MM.1S (cell line): ENCODE results near the gene GNPAT.

Experiments used
- DNase-seq: peaks from one replicate; pipeline ENCODE4 v3.0.0-alpha.2; 2015
- H2AFZ ChIP-seq: fragments of 300-600 bp; sonication (generic); 2 replicates; pipeline ENCODE4 v1.6.0; 2016; ENCODE audit warnings: antibody characterized with exemption, low read length
- H3F3A ChIP-seq: fragments of 300-600 bp; sonication (generic); 2 replicates; pipeline ENCODE4 v1.6.1; 2016; ENCODE audit warnings: mild to moderate bottlenecking, antibody characterized with exemption, low read length, moderate library complexity, mixed read lengths; ENCODE audit not compliant: insufficient read depth
- H3K27ac ChIP-seq: fragments of 300-600 bp; sonication (generic); 2 replicates; pipeline ENCODE4 v1.5.1; 2016; ENCODE audit warnings: mild to moderate bottlenecking, low read length
- H3K27me3 ChIP-seq: fragments of 300-600 bp; sonication (generic); replicated peaks from 2 replicates; pipeline ENCODE4 v1.6.0; 2016; ENCODE audit warnings: low read length; ENCODE audit not compliant: insufficient read depth
- H3K36me3 ChIP-seq: fragments of 300-600 bp; sonication (generic); replicated peaks from 2 replicates; pipeline ENCODE4 v1.6.1; 2016; ENCODE audit warnings: mild to moderate bottlenecking, low read length, mixed read lengths; ENCODE audit not compliant: insufficient read depth
- H3K4me1 ChIP-seq: fragments of 300-600 bp; sonication (generic); 2 replicates; pipeline ENCODE4 v1.6.1; 2016; ENCODE audit warnings: low read length, mixed read lengths
- H3K4me2 ChIP-seq: fragments of 300-600 bp; sonication (generic); 2 replicates; pipeline ENCODE4 v1.6.0; 2016; ENCODE audit warnings: low read depth, low read length
- H3K4me3 ChIP-seq: fragments of 300-600 bp; sonication (generic); 2 replicates; pipeline ENCODE4 v1.5.1; 2016; ENCODE audit warnings: low read length, mixed read lengths
- H3K79me2 ChIP-seq: fragments of 300-600 bp; sonication (generic); 2 replicates; pipeline ENCODE4 v1.6.1; 2016; ENCODE audit warnings: mixed run types, low read length, mixed read lengths
- H3K9ac ChIP-seq: fragments of 300-600 bp; sonication (generic); 2 replicates; pipeline ENCODE4 v1.6.1; 2016; ENCODE audit warnings: low read length, mixed read lengths
- H3K9me2 ChIP-seq: fragments of 300-600 bp; sonication (generic); replicated peaks from 2 replicates; pipeline ENCODE4 v1.6.1; 2016; ENCODE audit warnings: mild to moderate bottlenecking, low read length, mixed read lengths; ENCODE audit not compliant: insufficient read depth
- H3K9me3 ChIP-seq: fragments of 300-600 bp; sonication (generic); replicated peaks from 2 replicates; pipeline ENCODE4 v1.6.1; 2016; ENCODE audit warnings: mild to moderate bottlenecking, low read length, mixed read lengths; ENCODE audit not compliant: insufficient read depth
- H4K20me1 ChIP-seq: fragments of 300-600 bp; sonication (generic); 2 replicates; pipeline ENCODE4 v1.6.1; 2016; ENCODE audit warnings: mild to moderate bottlenecking, low read length, moderate library complexity, mixed read lengths; ENCODE audit not compliant: insufficient read depth
- CTCF ChIP-seq: fragments of 300-600 bp; sonication (generic); IDR thresholded peaks from 2 replicates; pipeline ENCODE4 v1.5.1; 2016; ENCODE audit warnings: antibody characterized with exemption, low read length, mixed read lengths
- EZH2 ChIP-seq: fragments of 300-600 bp; sonication (generic); optimal IDR thresholded peaks from 2 replicates; pipeline ENCODE3; 2017; ENCODE audit warnings: low read depth, mild to moderate bottlenecking, antibody characterized with exemption, low read length, mixed read lengths
- EZH2phosphoT487 ChIP-seq: fragments of 300-600 bp; sonication (generic); IDR thresholded peaks from 2 replicates; pipeline ENCODE4 v1.6.1; 2018; ENCODE audit warnings: antibody characterized with exemption, low read length

GNPAT gene

GRCh38 chr1:231272880-231273279 lies 31.9 kb downstream of the GNPAT start:
- no peaks in the 10 kb centered on the region for H3F3A ChIP-seq
- peaks cover 5% of the 10 kb centered on the region for H3K36me3 ChIP-seq
- H3K27ac ChIP-seq: no peak overlapping the region
- H3K4me1 ChIP-seq: no peaks in the 10 kb centered on the region
- no peak overlapping the region for H3K4me3 ChIP-seq
- TF ChIP-seq EZH2phosphoT487 (no peak), EZH2 (no peak), CTCF (no peak)
- H3K79me2 ChIP-seq: no peaks in the 10 kb centered on the region
- H3K9me3 ChIP-seq: no peaks in the 10 kb centered on the region
- no peaks in the 10 kb centered on the region for H4K20me1 ChIP-seq
- H3K27me3 ChIP-seq: no peaks in the 10 kb centered on the region
- H3K4me2 ChIP-seq: no peak overlapping the region
- no peak overlapping the region for H3K9ac ChIP-seq
- DNase-seq: no peak
- no peak overlapping the region for H2AFZ ChIP-seq
- no peaks in the 10 kb centered on the region for H3K9me2 ChIP-seq

GRCh38 chr1:231274119-231274825 lies 33.3 kb downstream of the GNPAT start:
- Histone ChIP-seq H3K4me3 (no peak overlapping the region), H3K4me1 (no peaks in the 10 kb centered on the region), H3K27me3 (no peaks in the 10 kb centered on the region), H3K9me3 (no peaks in the 10 kb centered on the region), H2AFZ (no peak overlapping the region), H3K36me3 (peaks cover 5% of the 10 kb centered on the region), H3K9me2 (no peaks in the 10 kb centered on the region), H3F3A (no peaks in the 10 kb centered on the region), H4K20me1 (no peaks in the 10 kb centered on the region), H3K27ac (no peak overlapping the region), H3K79me2 (no peaks in the 10 kb centered on the region), H3K9ac (no peak overlapping the region), H3K4me2 (no peak overlapping the region)
- no peak for DNase-seq
- TF ChIP-seq EZH2phosphoT487 (no peak), CTCF (no peak), EZH2 (no peak)

GRCh38 chr1:231278100-231278790 lies 37.2 kb downstream of the GNPAT start:
- Histone ChIP-seq H3K4me3 (no peak overlapping the region), H3K9me3 (no peaks in the 10 kb centered on the region), H3F3A (no peaks in the 10 kb centered on the region), H3K9ac (no peak overlapping the region), H3K36me3 (peaks cover 5% of the 10 kb centered on the region), H2AFZ (no peak overlapping the region), H3K4me1 (no peaks in the 10 kb centered on the region), H3K27me3 (no peaks in the 10 kb centered on the region), H3K79me2 (no peaks in the 10 kb centered on the region), H3K4me2 (no peak overlapping the region), H4K20me1 (no peaks in the 10 kb centered on the region), H3K9me2 (no peaks in the 10 kb centered on the region), H3K27ac (no peak overlapping the region)
- DNase-seq: no peak
- TF ChIP-seq CTCF: no peak
- TF ChIP-seq EZH2phosphoT487: no peak
- TF ChIP-seq EZH2: no peak
